ENCODE measurements around the gene PTPRC.
A peak's percentile ranks its signal among the peaks of the same experiment; 100 is the strongest.

PTPRC gene

DNA sequence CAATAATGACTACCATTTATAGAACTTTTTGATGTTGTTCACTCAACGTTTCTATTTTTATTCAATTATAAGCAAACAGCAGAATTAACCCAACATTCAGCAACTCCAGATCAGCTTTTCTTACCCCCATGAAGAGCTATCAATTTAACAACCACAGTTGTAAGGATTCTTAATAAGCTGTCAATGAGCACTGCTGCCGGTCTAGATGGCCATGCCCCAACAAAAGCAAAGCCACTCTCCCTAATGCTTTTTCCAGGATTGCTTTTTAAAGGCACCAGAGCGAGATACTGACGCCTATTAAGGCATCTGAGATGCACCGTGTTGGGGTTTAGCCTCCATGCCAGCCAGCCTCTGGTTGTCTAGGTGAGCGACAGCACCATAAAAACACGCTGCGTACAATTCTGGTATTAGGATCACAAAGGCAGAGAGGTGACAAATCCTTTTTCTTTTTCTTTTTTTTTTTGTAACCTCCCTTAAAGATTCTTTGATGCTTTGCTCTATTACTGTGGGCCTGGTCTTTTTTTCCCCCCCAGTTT lies 39.5 kb downstream of the PTPRC start:
- DNase-seq, result no peak

DNA sequence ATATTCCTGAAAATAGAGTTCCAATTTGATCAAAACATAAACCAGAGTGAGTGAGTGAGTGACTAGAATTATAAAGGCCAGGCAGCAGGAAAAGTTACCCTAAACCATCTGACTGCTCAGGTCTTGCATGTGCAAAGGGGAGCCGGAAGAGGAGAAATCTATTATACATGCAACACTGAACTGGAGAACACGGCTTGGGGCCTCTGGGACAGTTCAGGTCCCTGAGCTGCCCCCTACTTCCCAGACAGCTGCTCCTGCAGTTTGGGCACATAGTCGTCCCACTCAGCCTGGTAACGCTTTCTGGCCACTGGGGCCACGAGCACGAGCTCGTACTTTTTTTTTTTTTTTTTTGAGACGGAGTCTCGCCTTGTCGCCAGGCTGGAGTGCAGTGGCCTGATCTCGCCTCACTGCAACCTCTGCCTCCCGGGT lies 40.1 kb downstream of the PTPRC start:
- no peak for DNase-seq

DNA sequence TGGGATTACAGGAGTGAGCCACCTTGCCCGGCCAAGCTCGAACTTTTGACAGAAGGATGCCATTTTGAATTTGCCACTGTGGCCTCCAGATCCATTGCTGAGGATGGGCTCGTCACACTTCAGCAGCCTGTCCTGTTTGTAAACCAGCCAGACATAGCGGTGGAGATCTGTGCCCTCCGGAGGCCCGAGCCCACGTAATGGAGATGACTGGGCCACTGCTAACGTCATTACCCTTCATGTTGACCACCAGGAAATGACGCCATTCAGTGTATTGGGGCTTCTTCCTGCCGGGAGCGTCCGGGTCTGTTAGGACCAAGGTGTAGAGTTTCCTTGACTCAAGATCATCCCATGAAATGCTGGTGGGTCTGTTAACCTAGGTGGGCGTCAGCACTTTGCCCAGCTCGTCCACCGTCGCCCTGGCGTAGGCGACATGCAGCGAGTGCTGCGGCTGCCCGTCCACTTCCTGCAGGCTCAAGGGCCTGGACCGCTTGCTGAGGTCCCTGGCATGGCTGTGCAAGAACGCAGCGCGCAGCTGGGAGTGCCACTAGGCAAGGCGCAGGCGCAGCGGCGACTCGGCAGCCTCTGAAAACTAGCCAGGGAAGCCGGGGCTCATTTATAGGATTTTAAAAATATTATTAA lies 40.8 kb downstream of the PTPRC start:
- DNase-seq, result no peak

DNA sequence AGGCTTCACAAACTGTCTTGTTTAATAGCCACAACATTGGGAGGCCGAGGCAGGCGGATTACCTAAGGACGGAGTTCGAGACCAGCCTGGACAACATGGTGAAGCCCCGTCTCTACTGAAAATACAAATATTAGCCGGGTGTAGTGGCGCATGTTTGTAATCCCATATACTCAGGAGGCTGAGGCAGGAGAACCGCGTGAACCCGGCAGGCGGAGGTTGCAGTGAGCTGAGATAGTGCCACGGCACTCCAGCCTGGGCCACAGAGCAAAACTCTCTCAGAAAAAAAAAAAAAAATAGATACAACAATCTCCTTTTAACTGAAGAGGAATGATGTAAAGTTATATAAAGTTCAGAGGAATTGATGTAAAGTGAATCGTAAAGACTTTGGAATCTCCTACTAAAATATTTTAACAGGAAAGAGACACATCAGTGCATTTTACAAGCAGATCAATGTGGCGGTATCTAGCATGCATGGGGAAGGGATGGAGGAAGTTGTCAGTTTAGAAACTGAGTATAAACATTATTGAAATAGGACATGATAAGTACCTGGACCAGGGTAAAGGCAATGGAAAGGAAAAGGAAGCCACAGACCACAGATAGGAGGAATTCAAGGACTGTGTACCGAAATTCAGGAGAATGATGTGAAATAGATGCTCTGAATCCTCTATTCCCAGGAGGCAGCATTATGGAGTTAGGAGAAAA lies 41.5 kb downstream of the PTPRC start:
- no peak for DNase-seq

DNA sequence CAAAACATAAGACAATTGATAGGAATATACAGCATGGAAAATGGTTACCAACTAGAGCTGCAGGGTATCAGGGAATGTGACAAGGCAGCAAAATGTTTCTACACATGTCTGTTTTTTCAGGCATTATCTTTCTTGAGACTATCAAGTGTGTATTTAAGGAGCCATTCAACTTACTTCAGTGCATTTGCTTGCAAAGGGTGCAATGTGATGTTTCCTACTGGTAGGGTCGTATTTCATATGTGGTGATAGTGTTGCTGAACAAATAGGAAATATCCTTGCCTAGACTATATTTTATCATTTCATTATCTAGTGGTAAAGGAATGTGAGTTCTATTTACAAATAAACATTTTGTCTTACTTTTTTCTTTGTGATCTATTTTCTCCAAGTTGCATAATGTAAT lies 42.4 kb downstream of the PTPRC start:
- DNase-seq, result peak; percentile 56

DNA sequence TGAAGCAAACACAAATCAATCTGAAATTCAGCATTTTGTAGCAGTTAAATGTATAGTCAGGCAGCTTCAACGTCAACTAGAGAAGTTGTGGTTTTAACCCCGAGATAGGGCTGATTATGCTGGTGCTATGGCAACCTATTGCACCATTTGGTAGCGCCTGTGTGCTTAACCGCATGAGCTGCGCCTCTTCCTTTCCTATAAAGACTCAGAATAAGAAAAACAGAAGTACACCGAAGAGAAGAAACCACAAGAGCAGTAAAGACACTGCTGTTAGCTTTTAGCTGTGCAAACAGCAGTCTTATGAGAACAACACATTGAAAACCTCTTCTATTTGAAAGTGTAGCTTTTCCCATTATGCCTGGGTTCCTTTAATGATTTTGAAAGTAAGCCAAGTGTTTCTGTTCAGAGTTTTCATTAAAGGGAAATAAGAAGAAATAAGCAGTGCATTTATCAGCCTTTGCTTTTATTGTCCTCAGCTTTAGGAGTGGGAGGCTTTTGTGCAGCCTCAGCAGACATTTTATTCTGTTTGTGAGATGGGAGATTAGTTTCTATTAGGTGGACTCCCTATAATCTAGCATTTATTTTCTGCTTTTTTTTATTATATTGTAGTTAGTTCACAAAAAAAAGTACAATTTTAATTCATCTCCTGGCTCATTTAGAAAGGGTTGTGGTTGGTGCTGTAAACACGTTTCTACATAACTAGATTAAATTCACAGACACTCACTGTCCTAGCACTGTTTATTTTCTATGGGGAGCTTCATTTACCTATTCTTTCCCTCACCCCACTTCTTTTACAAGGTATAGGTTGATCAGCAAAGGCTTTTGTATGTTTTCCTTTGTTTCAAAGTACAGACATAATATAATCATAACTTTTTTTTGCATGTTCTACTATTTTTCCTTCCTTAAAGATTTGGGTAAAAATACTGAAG lies 43.3 kb downstream of the PTPRC start:
- peak; percentile 98 for DNase-seq

DNA sequence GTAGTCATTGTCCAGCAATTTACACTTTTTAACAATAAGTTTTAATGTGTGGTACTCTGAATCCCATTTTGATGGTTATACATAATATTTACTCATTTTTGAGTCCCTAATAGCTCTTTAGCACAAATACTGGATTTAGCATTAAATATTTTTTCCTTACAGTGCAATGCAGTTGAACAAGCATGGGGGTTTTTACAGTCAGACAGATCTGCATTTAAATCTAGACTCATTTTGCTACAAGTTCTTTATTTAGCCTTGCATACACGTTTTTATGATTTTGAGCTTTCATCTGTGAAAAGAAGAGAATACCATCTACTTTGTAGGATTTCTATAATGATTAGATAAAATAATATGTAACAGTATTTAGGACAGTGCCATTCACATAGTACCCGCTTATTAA lies 44.0 kb downstream of the PTPRC start:
- DNase-seq, result no peak

DNA sequence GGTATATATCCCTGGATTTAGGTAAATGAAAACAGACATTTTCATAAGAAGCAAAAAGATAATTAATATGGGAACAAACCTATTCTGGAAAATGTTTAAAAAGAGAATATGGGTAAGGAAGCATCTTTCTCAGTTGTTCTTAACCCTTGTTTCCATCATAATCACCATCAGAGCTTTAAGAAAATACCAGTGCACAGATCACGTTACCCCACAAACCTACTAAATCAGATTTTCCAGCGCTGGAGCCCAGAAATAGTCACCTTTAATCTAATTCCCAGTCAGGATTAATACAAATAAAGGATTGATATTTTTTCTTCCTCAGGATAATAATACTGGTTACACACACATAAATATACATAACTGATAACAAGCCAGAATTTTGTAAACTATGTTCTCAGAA lies 44.6 kb downstream of the PTPRC start:
- no peak for DNase-seq

DNA sequence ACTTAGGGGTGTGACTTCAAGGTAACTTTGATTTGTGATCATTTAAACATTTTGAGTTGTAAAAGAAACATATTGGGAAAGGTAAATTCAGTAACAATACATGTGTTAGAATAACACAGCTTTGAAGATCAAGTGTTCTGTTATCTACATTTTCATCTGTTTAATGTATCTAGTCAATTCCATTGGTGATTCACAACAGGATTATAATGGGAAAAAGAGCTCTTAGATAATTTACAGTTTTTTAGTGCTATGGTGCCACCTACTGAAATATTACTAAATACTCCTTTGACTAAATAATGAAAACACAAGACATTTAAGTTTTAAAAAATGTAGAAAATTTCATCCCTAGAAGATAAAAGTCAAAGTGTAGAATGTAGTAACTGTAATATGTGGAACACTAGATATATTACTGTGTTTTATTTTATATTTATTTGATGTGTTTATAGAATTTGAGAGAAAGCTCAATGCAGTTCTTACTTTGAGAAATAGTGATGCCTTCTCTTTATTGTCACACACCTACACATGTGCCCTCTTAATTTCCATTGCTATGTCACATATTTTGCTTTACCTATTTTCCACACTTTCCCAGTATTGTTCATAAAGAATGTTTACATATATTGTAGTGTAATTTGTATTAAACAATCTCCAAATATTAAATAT lies 47.4 kb downstream of the PTPRC start:
- peak; percentile 76 for DNase-seq

DNA sequence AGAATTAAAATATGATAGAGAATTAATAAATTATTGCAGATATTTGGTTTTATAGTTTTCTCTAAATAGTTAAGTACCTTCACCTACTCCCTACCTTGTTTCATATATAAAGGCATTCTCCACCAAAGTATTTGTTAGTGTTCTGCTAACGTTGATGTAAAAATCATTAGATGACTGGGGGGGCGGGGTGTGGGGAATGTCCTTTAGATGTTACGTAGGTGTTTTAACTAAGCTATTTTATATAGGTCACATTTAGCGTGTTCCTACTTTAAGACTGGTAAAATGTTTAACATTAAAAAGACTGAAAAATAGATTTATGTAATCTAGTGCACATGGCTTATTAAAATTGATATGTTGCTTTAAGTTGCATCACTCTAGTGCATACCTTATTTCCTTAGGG lies 48.6 kb downstream of the PTPRC start:
- no peak for DNase-seq

DNA sequence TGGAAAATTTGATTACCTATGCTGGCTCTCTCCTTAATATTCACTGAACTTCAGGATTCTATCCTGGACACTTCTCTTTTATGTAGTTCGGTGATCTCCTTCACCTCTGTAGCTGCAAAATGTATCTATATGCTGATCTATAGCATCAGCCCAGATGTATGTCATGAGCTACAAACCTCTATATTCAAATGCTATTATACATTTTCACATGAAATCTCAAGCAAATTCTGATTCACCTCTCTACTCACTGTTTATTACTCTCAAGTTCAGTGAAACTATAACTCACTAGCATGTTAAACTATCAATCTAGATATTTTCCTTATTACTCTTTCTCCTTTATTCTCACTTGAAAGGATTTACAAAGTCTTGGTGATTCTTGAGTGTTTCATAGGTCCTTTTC lies 52.2 kb downstream of the PTPRC start:
- no peak for DNase-seq

DNA sequence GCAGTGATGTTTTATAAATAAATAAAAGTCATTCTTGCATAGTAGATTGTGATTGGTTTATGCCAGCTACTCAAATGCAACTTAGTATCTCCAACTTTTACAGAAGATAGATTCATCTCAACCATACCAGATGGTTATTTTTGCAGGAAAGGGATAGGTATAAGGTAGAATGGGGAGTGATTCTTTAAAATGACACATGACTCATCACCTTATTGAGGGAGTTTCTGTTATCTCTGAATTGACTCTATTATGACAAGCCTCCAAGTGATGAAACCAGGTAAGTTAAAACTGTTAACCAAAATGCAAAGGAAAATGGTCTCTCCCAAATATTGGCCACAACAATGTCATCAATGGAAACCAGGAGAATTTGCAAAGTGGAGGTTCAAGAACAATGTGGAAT lies 54.5 kb downstream of the PTPRC start:
- DNase-seq, result no peak

DNA sequence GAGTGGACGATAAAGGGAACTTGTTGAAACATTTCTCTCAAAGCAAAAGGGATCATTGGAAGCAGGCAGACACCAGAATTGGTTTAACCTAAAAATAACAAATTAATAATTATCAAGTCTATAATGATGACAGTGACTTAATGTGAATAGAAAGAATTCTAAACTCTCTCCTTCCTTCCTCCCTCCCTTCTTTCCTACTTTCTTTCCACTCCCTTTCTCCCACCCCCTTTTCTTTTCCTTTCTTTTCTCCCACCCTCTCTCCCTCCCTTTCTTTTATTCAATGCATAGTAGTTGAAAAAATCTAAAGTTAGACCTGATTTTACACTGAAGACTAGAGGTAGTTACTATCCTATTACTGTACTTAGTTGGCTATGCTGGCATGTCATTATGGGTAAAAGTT lies 55.7 kb downstream of the PTPRC start:
- DNase-seq, result no peak

DNA sequence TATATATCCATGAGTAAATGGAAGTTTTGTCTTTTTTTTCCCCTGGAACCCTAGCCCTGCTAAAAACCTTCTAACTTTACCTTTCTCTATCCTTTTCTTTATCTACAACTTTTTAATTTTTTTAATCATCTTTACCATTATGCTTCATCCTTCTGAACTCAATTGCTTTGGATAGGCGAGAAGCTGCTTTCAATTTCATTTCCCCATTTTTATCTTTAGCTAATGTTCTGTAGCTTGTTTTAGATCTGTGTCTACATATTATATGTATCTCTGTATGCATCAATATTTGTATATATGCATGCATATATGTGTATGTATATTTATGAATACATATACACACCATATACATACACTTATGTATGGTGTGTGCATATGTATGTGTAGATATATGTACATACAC lies 57.4 kb downstream of the PTPRC start:
- DNase-seq, result no peak

DNA sequence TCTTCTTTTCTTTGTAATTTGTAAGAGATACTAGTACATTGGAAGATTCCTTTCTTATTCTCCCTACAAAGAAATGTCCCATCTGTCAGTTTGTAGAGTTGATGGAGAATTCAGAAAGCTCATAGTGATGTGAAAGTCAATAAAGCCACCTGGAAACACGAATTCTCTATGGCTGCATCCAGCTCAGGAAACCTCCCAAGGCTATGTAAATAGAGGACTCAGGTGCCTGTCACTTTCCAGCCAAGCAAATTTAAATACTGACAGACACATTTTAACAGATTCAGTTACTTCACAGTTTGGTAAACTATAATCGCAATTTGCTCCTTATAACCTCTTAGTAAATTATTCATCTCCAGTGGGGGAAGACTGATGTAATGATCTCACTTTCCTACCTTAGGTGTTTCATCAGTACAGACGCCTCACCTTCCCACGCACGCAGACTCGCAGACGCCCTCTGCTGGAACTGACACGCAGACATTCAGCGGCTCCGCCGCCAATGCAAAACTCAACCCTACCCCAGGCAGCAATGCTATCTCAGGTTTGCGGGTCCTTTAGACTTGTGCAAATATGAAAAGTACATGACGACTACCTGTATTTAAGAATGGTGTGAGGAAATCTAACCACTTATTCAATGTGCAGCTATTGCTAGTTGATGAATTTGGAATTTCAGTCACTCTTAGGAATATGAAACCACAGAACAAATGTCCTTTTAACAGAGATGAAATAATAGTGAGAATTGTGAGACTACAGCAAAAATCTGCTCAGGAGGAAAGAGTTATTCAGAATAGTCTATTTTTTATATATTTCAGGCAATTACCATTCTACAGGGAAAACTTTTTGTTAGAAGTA lies 60.6 kb downstream of the PTPRC start:
- peak; percentile 48 for DNase-seq

DNA sequence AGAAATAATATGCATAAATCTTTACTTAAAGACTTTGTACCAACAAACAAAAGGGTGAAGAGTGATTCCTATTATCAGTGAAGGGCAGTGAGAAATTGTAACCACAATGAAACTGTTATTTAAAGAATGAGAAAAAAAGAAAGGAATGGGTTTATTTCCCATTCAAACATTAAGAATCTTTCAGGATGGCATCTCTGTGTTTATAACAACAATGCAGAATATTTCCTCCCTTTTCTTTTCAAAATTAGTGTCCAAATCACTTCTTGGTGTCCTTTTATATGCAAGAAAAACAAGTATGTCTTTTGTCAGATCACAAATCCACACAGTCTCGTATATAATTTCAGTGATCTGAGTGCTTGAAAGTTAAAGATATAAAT lies 61.2 kb downstream of the PTPRC start:
- no peak for DNase-seq

DNA sequence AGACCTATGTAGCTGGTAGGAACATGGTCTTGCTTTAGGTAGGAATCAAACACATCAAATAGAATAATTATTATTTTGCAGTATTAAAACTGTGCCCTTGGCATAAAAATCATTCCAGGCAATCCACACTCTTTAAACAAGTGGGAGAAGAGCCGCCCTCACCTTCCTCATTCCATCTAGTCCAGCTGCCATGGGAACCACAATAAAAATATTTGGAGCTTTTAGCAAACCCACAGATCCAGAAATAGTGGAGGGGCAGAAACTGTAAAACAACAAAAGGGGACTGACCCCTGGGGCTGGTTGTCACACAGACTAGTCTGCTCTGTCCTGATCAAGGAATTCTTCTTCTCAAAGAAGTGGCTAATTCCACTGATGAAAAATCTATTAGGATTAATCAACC lies 61.6 kb downstream of the PTPRC start:
- peak; percentile 9 for DNase-seq

DNA sequence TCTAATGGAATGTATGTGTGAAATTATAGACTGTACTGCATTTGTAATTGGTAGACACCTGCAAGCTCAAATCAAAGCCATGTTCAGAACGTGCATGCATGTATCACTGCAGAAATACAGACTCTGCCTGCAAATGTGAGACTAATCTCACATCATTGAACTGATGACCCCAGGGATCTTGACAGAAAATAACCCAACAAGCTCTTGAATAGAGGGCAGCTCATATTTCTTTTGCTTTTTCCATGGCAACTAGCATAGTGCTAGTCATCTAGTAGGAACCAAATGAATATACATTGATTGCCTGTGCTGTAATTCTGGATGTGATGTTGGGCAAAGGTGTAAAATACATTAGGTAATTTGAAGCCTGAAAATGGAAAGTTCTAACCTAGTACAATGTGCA lies 62.4 kb downstream of the PTPRC start:
- no peak for DNase-seq

DNA sequence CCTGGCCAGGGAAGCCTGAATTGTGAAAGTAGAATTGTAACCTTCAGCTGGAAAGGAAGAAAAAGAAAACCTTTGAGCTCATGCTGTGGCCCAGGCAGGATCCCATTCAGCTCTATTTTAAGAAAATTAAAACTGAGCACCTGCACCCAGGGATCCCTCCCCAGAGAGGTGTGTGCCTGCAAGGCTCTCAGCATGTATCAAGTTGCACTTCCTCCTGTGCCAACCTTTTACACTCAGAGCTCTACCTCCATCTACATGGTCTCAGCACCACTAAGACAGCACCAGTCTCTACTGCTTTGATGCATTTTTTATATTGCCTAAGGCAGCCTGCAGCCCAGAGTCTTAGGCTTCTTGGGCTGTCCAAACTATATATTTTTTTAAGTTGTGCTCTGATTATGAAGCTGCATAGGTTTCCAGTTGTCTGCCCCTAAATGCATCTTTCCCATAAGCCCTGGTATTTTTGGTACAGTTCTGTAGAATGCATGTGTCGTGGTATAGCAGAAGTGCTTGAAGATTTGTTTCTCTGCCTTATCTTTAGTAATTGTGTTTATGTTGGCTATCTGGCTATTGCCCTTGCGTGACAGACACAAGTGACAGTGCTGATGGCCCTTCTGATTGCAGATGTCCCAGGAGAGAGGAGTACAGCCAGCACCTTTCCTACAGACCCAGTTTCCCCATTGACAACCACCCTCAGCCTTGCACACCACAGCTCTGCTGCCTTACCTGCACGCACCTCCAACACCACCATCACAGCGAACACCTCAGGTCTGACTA lies 63.1 kb downstream of the PTPRC start:
- no peak for DNase-seq

DNA sequence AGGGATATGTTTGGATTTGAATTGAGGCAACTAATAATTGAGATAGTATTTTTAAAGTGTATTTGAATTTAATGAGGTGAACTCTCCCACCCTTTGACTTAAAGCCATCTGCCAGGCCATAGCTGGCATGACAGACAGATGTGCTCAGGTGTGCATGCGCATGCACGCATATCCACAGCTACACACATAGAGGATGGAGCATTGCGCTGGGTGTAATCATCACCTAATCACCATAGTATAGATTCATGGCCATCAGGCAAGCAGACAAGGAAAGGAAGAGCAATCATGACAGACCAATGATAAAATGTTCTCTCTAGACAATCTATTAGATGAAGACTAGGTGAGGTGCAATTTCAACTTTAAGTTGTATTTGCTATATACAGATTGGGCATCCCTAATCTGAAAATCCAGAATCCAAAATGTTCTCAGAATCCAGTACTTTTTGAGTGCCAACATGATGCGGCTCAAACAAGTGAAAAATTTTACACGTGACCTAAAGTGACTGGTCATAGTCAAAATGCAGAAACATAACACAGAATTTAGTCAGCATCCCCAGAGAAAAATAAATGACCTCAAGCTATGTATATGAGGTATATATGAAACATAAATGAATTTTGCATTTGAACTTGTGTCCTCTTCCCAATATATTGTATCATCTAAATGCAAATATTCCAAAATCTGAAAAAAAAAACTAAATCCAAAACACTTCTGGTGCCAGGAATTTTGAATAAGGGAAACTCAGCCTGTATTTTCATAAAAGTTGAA lies 70.1 kb downstream of the PTPRC start:
- DNase-seq, result no peak
